Endothelial cell of umbilical vein (primary cell): ENCODE measurements around the gene BCO2. TPM values are rescaled to one million over a fixed set of nuclear protein-coding genes. Genes with fewer than 3 reads are reported as not detected.

Source experiments
- BruUV-seq: library from RNA; stranded (reverse); fragments of 400-500 nt; replicated peaks from 2 replicates; lab custom pipeline; 2021; lab: Mats Ljungman, UMichigan
- CTCF ChIA-PET: fragments of 300-600, 350-600 bp; sonication (Branson Sonifier 250); formaldehyde crosslinking; loops from one replicate; lab custom pipeline; 2021; ENCODE audit warnings: antibody characterized with exemption, inconsistent platforms; lab: Charles Lee
- POLR2A ChIA-PET: fragments of 300-600, 350-600 bp; sonication (Branson Sonifier 250); formaldehyde crosslinking; loops from one replicate; lab custom pipeline; 2021; ENCODE audit warnings: antibody characterized with exemption, inconsistent platforms; lab: Charles Lee
- DNase-seq: peaks from one replicate; pipeline ENCODE4 v3.0.0-alpha.2; 2011; ENCODE audit warnings: low read depth, low spot score
- FAIRE-seq: peaks from 2 replicates; lab custom pipeline; 2011; peaks lifted over from hg19 to GRCh38; lab: Jason Lieb, UNC
- H2AFZ ChIP-seq: 2 replicates; pipeline ENCODE4 v1.6.0; 2012; ENCODE audit warnings: low read depth, low read length, control low read depth, inconsistent platforms
- H3K27ac ChIP-seq: 2 replicates; pipeline ENCODE4 v1.5.1; 2011; ENCODE audit warnings: low read depth, mild to moderate bottlenecking, control low read depth, low read length, moderate library complexity; ENCODE audit not compliant: insufficient read depth
- H3K27me3 ChIP-seq, 2 experiments: 2 replicates each; pipeline versions ENCODE4 v1.6.0 to v1.6.1; 2011; ENCODE audit warnings: low read length in 2 of 2, mixed read lengths in 1 of 2; ENCODE audit not compliant: control insufficient read depth in 2 of 2, insufficient read depth in 2 of 2
- H3K36me3 ChIP-seq, 2 experiments: 2 replicates in 1 of 2; 3 replicates in 1 of 2; pipeline ENCODE4 v1.5.1; 2011; ENCODE audit warnings: low read length in 2 of 2, mild to moderate bottlenecking in 1 of 2, moderate library complexity in 1 of 2; ENCODE audit not compliant: control insufficient read depth in 2 of 2, insufficient read depth in 2 of 2; ENCODE audit errors: extremely low read depth in 1 of 2
- H3K4me1 ChIP-seq: 3 replicates; pipeline ENCODE4 v1.5.1; 2011; ENCODE audit warnings: mild to moderate bottlenecking, low read length; ENCODE audit not compliant: control insufficient read depth, insufficient read depth; ENCODE audit errors: extremely low read depth
- H3K4me2 ChIP-seq: 2 replicates; pipeline ENCODE4 v1.6.1; 2011; ENCODE audit warnings: low read length, control low read depth, mixed read lengths; ENCODE audit not compliant: insufficient read depth
- H3K4me3 ChIP-seq, 3 experiments: fragments of 200-600 bp in 1 of 3; sonication (generic), shearing (Covaris generic) in 1 of 3; replicated peaks in 1 of 3; 2 replicates each; pipeline ENCODE4 v1.5.1; 2011 to 2016; ENCODE audit warnings: control low read depth in 3 of 3, low read length in 3 of 3, mild to moderate bottlenecking in 2 of 3, inconsistent platforms in 1 of 3, low read depth in 1 of 3, moderate library complexity in 1 of 3; ENCODE audit not compliant: insufficient read depth in 1 of 3
- H3K79me2 ChIP-seq: 2 replicates; pipeline ENCODE4 v1.6.0; 2012; ENCODE audit warnings: low read length, inconsistent platforms; ENCODE audit not compliant: control insufficient read depth, insufficient read depth
- H3K9ac ChIP-seq: replicated peaks from 2 replicates; pipeline ENCODE3; 2011; ENCODE audit warnings: low read length, control low read depth; ENCODE audit not compliant: insufficient read depth; ENCODE audit errors: extremely low read depth
- H3K9me1 ChIP-seq: replicated peaks from 3 replicates; pipeline ENCODE4 v1.6.0; 2011; ENCODE audit warnings: mild to moderate bottlenecking, low read length; ENCODE audit not compliant: control insufficient read depth, insufficient read depth; ENCODE audit errors: extremely low read depth
- H3K9me3 ChIP-seq: replicated peaks from 2 replicates; pipeline ENCODE4 v1.5.1; 2012; ENCODE audit warnings: low read length, inconsistent platforms; ENCODE audit not compliant: control insufficient read depth, insufficient read depth
- H4K20me1 ChIP-seq: replicated peaks from 2 replicates; pipeline ENCODE3; 2011; ENCODE audit warnings: mild to moderate bottlenecking, low read length; ENCODE audit not compliant: control insufficient read depth, insufficient read depth; ENCODE audit errors: extremely low read depth
- CTCF ChIP-seq, 2 donors: IDR thresholded peaks; 1 replicate in 1 of 2; 2 replicates in 1 of 2; pipeline ENCODE4 v1.5.1; 2011; ENCODE audit warnings: low read length in 2 of 2, mild to moderate bottlenecking in 2 of 2, moderate library complexity in 2 of 2, control low read depth in 1 of 2, inconsistent platforms in 1 of 2, low read depth in 1 of 2; ENCODE audit not compliant: insufficient read depth in 1 of 2; ENCODE audit errors: extremely low read depth in 1 of 2
- EZH2 ChIP-seq: IDR thresholded peaks from 2 replicates; pipeline ENCODE4 v1.6.1; 2012; ENCODE audit warnings: borderline replicate concordance, low read depth, mild to moderate bottlenecking, moderate library complexity, low read length, inconsistent platforms; ENCODE audit not compliant: severe bottlenecking
- FOS ChIP-seq: IDR thresholded peaks from 2 replicates; pipeline ENCODE4 v1.6.1; 2011; ENCODE audit warnings: mild to moderate bottlenecking, low read length, moderate library complexity, borderline replicate concordance; ENCODE audit not compliant: insufficient read depth
- GATA2 ChIP-seq: IDR thresholded peaks from 2 replicates; pipeline ENCODE4 v1.7.0; 2011; ENCODE audit warnings: low read depth, mild to moderate bottlenecking, moderate library complexity, mixed read lengths, low read length; ENCODE audit not compliant: insufficient read length, insufficient read depth
- JUN ChIP-seq: IDR thresholded peaks from 2 replicates; pipeline ENCODE4 v1.6.1; 2011; ENCODE audit warnings: borderline replicate concordance, low read depth; ENCODE audit not compliant: insufficient read length, insufficient read depth
- MYC ChIP-seq: IDR thresholded peaks from one replicate; pipeline ENCODE4 v1.6.1; 2011; ENCODE audit warnings: mild to moderate bottlenecking, low read depth, low read length
- POLR2A ChIP-seq: IDR thresholded peaks from 2 replicates; pipeline ENCODE4 v1.6.1; 2012; ENCODE audit warnings: low read depth, mild to moderate bottlenecking, control low read depth, low read length
- POLR2AphosphoS5 ChIP-seq: IDR thresholded peaks from 2 replicates; pipeline ENCODE4 v1.6.1; 2012; ENCODE audit warnings: low read depth, mild to moderate bottlenecking, control low read depth, low read length, moderate library complexity; ENCODE audit not compliant: insufficient read depth
- dilution Hi-C: fragments of 300-500 bp; cut with MboI; formaldehyde crosslinking; loops from one replicate; pipeline ENCODE4 v1.15.0; 2019; ENCODE audit warnings: low sequenced_read_pairs; ENCODE audit not compliant: extremely low pct_ligation_motif_present
- intact Hi-C: fragments of 100-400 bp; cut with micrococcal nuclease; formaldehyde crosslinking; loops from one replicate; pipeline ENCODE4 v1.10.0; 2022
- polyA plus RNA-seq, 4 experiments: library from polyadenylated mRNA; depleted of rRNA in 3 of 4; stranded (reverse) in 3 of 4; unstranded in 1 of 4; fragments of >200 nt; gene quantifications; 2 replicates each; pipeline versions ENCODE4 v1.2.1 to v1.2.3, GENCODE V29; 2011 to 2012; ENCODE audit warnings: missing spikeins in 1 of 4
- total RNA-seq: library from RNA; stranded (reverse); gene quantifications from 2 replicates; pipeline ENCODE4 v1.2.3, GENCODE V29; 2021
- TF ChIP-seq, protein P1 (sequence below): IDR thresholded peaks from 2 replicates; pipeline ENCODE4 v1.6.1; 2011; ENCODE audit not compliant: insufficient read depth, insufficient read length

BCO2 gene
- total and polyA plus RNA-seq, 2 donors (not counting 3 experiments of a cell fraction or from before 2014, with no cell fraction given): 0.58 to 1.9 TPM

DNA sequence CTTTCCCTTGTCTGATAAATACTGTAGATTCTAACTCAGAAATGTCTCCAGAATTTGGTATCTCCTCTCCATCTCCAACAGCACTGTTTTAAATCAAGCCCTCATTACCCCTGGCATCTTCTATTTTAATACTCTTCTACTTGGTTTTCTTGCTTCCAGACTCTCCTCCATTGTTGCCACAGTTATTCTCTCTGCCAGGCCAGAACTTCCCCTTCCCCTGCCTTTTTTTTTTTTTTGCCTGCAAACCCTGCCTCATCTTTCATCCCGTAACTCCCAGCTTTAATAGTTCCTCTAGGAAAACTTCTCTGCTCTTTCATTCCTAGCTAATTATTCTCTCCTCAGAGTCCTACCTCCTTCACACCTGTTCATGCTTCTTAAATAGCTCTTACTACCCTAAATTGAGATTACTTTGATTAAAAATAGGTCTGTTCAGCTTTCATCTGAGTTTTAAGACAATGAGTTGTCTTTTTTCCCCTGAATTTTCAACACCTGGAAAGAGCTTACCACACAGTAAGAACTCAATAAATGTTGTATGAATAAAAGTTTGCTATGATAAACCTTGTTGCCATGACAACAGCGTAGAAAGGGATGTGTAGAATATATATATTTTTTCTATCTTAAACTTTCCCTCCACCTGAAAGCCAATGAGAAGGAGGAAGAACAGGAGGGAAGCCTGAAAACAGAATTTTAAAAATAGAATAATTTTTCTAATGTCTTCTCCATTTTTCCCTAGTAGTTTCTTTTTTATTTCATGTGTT is 15.0 kb upstream of the BCO2 start:
- no peak overlapping the region for H3K4me2 ChIP-seq
- H3K27me3 ChIP-seq: no peaks in the 10 kb centered on the region
- H4K20me1 ChIP-seq: no peaks in the 10 kb centered on the region
- FAIRE-seq (no peak), DNase-seq (no peak)
- dilution Hi-C loops: no loop called here
- no peak overlapping the region for H2AFZ ChIP-seq
- ChIA-PET CTCF (interaction anchor here (1.0 to 1.7 kb wide), 3 partner anchors 9 to 47 kb away, joined by 3 to 5 read pairs (median 4); no protein-coding TSS in a partner anchor), POLR2A (interaction anchor here (0.5 kb wide), 1 partner anchor 8 kb away, joined by 4 read pairs; no protein-coding TSS in a partner anchor)
- H3K27ac ChIP-seq: no peak overlapping the region
- TF ChIP-seq GATA2: no peak
- no peak for TF ChIP-seq POLR2AphosphoS5
- TF ChIP-seq POLR2A: no peak
- TF ChIP-seq CTCF (IDR thresholded peaks at IDR 0.05; ENCODE audit: extremely low read depth in 1 of 2, insufficient read depth in 1 of 2, low read depth in 1 of 2, low read length in 2 of 2): no peak
- TF ChIP-seq MYC: no peak
- no peak for TF ChIP-seq FOS
- TF ChIP-seq JUN: no peak
- TF ChIP-seq, protein P1, sequence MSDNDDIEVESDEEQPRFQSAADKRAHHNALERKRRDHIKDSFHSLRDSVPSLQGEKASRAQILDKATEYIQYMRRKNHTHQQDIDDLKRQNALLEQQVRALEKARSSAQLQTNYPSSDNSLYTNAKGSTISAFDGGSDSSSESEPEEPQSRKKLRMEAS: no peak
- no peak for TF ChIP-seq EZH2
- no TSS peak for BruUV-seq
- peaks cover 19% of the 10 kb centered on the region for H3K4me1 ChIP-seq
- no peaks in the 10 kb centered on the region for H3K9me3 ChIP-seq
- no peaks in the 10 kb centered on the region for H3K9me1 ChIP-seq
- no peaks in the 10 kb centered on the region for H3K79me2 ChIP-seq
- intact Hi-C loops: no loop called here
- no peak overlapping the region for H3K4me3 ChIP-seq
- no peak overlapping the region for H3K9ac ChIP-seq
- no peaks in the 10 kb centered on the region for H3K36me3 ChIP-seq
